Measurements from ENCODE around the gene ST8SIA2.

DNA sequence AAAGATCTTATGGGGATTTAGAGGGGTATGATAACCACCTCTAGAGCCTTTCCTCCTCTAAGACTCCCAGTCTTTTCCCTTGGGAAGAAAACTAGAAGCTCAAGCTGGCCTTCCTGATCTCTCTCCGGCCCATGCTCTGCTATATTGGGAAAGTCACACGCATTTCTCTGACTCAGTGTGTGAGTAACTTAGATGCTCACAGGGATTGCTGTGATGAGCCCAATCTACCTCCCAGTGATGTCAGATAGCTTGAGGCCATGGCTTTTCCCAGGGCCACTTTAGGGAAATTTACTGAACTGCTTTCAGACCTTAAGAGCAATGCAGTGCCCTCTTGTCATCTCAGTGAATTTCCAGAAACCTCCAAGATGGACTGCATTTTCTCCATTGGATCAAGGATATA is 8.6 kb upstream of the ST8SIA2 start:
- TF ChIP-seq, protein P1, sequence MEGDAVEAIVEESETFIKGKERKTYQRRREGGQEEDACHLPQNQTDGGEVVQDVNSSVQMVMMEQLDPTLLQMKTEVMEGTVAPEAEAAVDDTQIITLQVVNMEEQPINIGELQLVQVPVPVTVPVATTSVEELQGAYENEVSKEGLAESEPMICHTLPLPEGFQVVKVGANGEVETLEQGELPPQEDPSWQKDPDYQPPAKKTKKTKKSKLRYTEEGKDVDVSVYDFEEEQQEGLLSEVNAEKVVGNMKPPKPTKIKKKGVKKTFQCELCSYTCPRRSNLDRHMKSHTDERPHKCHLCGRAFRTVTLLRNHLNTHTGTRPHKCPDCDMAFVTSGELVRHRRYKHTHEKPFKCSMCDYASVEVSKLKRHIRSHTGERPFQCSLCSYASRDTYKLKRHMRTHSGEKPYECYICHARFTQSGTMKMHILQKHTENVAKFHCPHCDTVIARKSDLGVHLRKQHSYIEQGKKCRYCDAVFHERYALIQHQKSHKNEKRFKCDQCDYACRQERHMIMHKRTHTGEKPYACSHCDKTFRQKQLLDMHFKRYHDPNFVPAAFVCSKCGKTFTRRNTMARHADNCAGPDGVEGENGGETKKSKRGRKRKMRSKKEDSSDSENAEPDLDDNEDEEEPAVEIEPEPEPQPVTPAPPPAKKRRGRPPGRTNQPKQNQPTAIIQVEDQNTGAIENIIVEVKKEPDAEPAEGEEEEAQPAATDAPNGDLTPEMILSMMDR (IDR thresholded peaks at IDR 0.05), result no peak
- no peak for TF ChIP-seq GABPA (IDR thresholded peaks at IDR 0.05; ENCODE audit: low read depth)
